HG02840 (cell line): ENCODE results near the gene LRP5.
"Not testable (repeated sequence)": the region's sequence is repeated elsewhere in the genome, so short reads cannot be mapped to it uniquely, and the experiment has no call there.

ENCODE experiments used
- ATAC-seq: cut with Tn5 transposase; IDR thresholded peaks from one replicate; pipeline ENCODE4 v1.9.1; 2021; ENCODE audit warnings: mild to moderate bottlenecking, moderate library complexity, moderate number of reproducible peaks; ENCODE audit not compliant: unreplicated experiment, low FRiP score

The LRP5 gene

DNA sequence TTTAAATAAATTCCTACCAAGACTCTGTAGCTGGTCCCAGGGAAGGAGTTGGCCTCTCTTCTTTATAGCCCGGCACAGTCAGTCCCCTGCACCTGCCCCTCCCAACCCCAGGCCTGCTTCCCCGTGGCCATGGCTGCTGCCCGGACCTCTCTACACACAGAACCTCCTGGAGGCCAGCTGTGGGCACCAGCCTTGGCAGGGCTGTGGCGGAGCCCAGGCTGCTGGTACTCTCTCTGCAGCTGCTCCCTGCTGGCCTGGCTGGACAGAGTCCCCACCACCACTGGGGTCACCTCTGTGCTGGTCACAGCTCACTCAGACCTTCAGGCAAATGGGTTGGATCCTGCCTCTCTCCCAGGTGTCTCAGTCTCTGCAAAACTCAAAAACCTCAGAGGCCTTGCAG lies 69.3 kb downstream of the LRP5 start:
- ATAC-seq, result no peak

GRCh38 chr11:68382358-68382998 lies 70.1 kb downstream of the LRP5 start:
- ATAC-seq, result no peak

DNA sequence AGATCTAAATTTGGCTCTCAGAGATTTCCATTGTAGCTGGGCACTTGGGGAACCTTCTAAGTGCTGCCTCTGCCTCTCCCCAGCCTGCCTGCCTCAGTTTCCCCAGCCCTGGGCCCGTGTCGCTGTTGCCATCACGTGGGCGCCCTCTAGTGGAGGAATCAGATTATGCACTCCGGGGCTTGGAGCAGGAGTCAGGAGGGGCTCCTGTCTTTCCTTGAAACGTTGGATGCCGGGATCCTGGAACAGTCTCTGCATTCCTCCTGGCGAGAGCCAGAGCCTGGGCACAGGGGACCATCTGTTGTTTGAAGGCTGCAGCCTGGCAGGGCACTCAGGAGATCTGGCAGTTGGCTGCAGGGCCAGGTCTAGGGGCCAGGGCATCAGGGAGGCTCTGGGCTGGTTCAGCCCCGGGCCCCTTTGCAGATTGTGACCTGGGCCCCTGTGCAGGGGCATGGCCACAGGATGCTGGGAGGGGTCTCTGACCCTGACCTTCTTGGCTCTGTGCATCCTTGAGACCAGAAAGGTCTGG lies 71.6 kb downstream of the LRP5 start:
- no peak for ATAC-seq

DNA sequence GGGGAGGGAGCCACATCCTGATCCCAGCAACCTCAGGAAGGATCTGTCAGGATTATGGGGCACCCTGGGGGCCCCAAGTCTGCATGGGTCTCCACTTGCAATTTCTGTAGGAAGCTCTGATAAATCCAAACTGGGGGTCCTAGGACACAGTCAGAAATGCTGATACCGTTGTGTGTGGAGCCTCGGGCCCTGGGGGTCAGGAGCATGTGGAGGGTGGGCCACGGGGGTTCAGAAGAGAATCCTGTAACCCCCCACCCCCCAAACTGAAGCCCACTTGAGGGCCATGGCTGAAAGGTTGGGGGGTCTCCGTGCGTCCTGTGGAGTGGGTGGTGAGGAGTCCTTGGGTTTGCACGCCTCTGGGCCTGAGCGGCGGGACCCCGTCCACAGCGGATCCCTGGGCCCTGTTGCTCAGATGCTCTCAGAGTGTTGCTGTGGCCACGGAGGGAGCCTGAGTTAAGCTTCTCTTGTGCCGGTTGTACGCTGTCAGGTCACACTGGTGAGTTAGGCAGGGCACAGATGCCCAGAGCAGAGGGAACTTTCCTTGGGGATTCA lies 72.2 kb downstream of the LRP5 start:
- ATAC-seq, result no peak

DNA sequence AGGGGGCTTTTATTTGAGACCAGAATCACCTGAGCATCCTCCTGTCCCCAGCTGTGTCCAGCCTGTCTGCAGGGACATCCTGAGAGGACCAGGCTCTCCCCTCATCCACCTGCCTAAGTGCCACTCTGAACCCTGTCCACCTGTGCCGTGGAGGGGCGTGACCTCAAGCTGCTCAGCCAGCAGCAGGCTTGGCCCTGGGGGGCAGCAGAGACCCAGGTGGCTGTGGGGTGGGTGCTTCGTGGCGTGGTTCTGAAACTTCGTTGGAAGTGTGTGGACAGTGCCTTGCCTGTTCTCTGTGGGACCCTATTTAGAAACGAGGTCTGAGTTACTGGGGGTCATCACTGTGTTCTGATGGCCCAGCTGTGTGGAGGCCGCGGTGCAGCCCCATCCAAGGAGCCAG lies 72.7 kb downstream of the LRP5 start:
- no peak for ATAC-seq

DNA sequence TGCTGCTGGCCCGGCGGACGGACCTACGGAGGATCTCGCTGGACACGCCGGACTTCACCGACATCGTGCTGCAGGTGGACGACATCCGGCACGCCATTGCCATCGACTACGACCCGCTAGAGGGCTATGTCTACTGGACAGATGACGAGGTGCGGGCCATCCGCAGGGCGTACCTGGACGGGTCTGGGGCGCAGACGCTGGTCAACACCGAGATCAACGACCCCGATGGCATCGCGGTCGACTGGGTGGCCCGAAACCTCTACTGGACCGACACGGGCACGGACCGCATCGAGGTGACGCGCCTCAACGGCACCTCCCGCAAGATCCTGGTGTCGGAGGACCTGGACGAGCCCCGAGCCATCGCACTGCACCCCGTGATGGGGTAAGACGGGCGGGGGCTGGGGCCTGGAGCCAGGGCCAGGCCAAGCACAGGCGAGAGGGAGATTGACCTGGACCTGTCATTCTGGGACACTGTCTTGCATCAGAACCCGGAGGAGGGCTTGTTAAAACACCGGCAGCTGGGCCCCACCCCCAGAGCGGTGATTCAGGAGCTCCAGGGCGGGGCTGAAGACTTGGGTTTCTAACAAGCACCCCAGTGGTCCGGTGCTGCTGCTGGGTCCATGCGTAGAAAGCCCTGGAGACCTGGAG lies 74.1 kb downstream of the LRP5 start:
- no peak for ATAC-seq

DNA sequence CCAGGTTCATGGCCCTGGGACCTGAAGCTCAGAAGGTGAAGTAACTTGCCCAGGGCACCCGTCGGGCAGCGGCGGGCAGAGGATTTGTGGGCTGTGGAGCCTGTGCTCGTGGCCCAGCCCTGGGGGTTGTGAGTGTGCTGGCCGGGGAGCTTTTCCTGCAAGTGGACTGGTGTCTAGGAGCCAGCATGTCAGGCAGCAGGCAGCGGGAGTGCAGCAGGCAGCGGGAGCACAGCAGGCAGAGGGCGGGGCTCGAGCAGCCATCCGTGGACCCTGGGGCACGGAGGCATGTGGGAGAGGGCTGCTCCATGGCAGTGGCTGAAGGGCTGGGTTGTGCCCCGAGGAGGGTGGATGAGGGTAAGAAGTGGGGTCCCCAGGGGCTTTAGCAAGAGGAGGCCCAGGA lies 75.4 kb downstream of the LRP5 start:
- ATAC-seq, result no peak

DNA sequence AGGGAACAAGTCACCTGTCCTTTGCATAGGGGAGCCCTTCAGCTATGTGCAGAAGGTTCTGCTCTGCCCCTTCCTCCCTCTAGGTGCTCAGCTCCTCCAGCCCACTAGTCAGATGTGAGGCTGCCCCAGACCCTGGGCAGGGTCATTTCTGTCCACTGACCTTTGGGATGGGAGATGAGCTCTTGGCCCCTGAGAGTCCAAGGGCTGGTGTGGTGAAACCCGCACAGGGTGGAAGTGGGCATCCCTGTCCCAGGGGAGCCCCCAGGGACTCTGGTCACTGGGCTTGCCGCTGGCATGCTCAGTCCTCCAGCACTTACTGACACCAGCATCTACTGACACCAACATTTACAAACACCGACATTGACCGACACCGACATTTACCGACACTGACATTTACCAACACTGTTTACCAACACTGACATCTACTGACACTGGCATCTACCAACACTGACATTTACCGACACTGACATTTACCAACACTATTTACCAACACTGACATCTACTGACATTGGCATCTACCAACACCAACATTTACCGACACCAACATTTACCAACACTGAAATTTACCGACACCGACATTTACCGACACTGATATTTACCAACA lies 76.3 kb downstream of the LRP5 start:
- no peak for ATAC-seq

- ATAC-seq, result no peak
Observed at GRCh38 chr11:68390315-68390714, 77.9 kb downstream of the LRP5 start.

- ATAC-seq, result no peak
Observed at GRCh38 chr11:68392822-68393221, 80.4 kb downstream of the LRP5 start.

GRCh38 chr11:68396516-68396915 lies 84.1 kb downstream of the LRP5 start:
- no peak for ATAC-seq

DNA sequence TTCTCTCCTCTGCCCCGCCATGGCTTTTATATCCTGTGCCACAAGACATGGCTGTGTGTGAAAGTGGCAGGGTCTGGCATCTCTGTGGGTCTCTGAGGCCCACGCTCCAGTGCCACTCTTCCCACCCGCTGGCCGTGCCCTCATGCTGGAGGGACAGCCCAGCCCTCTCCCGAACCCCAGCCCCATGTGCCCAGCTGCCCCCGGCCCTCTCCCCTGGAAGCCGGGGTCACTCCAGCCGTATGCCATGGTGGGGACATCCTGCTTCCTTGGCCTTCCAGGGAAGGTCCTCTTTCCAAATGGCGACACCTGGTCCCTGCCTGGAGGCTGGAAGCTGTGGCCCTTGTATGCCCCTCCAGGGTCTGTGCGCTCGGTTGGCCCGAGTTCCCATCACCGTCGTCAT lies 84.9 kb downstream of the LRP5 start:
- ATAC-seq, result no peak

GRCh38 chr11:68398995-68399851 lies 86.8 kb downstream of the LRP5 start:
- no peak for ATAC-seq

DNA sequence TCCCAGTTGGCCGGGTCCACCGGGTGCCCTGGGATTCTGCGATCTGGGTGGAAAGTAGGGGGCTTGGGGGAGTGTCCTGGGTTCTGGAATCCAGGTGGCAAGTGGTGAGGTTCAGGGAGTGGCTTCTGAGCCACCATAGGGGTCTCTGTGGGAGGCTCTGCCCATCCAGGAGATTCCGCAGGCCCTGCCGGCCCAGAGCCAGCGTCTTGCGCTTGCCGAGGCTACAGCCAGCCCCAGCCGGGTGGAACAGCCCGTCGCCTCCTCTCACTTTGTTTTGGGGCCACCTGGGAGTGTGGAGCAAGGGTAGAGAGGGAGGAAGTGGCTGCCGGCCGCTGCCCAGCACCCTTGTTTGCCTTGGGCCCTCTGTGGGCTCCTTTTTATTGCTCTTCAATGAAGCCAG lies 87.5 kb downstream of the LRP5 start:
- no peak for ATAC-seq

DNA sequence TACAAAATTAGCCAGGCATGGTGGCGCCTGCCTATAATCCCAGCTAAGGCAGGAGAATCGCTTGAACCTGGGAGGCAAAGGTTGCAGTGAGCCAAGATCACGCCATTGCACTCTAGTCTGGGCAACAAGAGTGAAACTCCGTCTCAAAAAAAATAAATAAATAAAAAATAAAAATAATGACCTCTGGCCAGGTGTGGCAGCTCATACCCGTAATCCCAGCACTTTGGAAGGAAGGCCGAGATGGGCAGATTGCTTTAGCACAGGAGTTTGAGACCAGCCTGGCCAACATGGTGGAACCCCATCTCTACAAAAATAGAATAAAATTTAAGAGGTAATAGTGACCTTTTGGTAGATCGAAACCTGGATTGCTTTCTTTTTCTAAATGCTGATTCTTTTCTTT lies 88.2 kb downstream of the LRP5 start:
- ATAC-seq, result not testable (repeated sequence)

DNA sequence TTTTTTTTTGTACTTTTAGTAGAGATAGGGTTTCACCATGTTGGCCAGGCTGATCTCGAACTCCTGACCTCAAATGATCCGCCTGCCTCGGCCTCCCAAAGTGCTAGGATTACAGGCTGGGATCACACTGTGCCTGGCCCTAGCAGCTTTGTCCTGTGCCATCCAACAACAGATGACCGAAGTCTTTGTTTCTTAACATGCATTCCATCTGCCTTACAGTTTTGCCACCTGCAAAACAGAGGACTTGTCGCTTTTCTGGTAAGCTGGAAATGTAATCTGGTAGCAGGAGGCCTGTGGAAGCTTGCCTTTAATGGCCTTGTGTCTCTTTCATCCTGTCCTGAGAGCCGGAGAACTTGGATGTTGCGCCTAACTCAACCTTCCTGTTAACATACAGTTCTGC lies 89.5 kb downstream of the LRP5 start:
- no peak for ATAC-seq

DNA sequence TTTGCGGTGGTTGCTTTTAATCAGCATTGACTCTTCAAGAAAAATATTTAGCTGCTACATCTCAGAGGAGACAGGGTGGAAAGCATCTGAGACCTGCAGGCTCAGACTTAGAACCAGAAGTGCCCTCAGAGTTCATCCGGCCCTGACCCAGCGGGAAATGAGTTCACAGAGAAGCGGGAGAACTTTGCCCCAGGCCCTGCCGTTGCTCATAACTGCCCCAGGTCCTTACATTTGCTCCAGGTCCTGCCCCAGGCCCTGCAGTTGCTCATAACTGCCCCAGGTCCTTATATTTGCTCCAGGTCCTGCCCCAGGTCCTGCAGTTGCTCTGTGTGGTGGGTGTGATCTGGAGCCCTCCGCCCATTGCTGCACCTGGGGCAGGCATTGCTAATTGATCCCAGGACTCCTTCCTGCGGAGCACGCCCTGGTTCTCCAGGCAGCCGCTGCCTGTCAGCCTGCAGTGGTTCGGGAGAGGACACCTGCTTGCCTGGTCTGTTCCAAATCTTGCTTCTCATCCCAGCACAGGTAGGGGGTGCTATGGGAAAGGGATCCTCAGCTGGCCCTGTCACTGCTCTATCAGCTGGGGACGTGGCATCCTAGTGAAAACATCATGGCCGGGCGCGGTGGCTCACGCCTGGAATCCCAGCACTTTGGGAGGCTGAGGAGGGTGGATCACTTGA lies 90.1 kb downstream of the LRP5 start:
- ATAC-seq, result no peak

DNA sequence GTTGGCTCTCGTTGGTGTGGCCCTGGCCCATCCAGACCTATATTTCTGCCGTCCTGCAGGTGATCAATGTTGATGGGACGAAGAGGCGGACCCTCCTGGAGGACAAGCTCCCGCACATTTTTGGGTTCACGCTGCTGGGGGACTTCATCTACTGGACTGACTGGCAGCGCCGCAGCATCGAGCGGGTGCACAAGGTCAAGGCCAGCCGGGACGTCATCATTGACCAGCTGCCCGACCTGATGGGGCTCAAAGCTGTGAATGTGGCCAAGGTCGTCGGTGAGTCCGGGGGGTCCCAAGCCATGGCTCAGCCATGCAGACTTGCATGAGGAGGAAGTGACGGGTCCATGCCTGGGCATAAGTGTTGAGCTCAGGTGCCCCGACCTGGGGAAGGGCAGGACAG lies 91.0 kb downstream of the LRP5 start:
- ATAC-seq, result no peak

DNA sequence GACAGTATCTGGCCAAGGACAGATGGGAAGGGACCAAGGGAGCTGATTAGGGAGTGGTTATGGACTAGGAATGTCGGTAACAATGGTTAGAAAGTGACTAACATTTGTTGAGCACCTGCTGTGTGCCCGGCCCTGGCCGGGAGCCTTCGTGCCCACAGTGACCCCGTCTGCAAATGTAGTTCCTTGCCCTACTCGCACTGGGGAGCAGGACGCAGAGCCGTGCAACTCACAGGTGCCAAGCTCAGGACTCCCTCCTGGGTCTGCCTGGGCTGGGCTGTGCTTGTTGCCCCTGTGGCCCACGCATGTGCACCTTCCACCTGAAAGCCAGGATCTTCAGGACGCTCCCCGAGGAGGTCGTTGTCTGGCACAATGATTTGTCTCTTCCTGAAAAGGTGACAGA lies 91.4 kb downstream of the LRP5 start:
- ATAC-seq, result no peak
